K562 (cell line): ENCODE results near the gene CDR2L. TPM values are rescaled to one million over a fixed set of nuclear protein-coding genes. Genes with fewer than 3 reads are reported as not detected.

Source experiments
- CCNT2 ChIP-seq: IDR thresholded peaks from 2 replicates; pipeline ENCODE4 v1.6.1; 2011; ENCODE audit warnings: borderline replicate concordance, low read depth, mild to moderate bottlenecking, moderate library complexity, mixed read lengths, low read length; ENCODE audit not compliant: insufficient read length; ENCODE audit errors: extremely low read depth
- CSDE1 ChIP-seq, 2 experiments: fragments of 450-650 bp; IDR thresholded peaks; 2 replicates each; pipeline ENCODE4 v1.6.1; 2016; ENCODE audit warnings: mild to moderate bottlenecking in 1 of 2
- DPF2 ChIP-seq: fragments of 450-650 bp; IDR thresholded peaks from 2 replicates; pipeline ENCODE4 v1.6.1; 2016
- ELF2 ChIP-seq: fragments of 250-450 bp; sonication (Bioruptor Pico); IDR thresholded peaks from 2 replicates; pipeline ENCODE4 v1.5.0; 2021; ENCODE audit warnings: mild to moderate bottlenecking
- ESRRB ChIP-seq: fragments of 250-450 bp; sonication (Bioruptor Pico); IDR thresholded peaks from 2 replicates; pipeline ENCODE4 v1.5.0; 2020; ENCODE audit warnings: mild to moderate bottlenecking, moderate library complexity, borderline replicate concordance
- KDM1A ChIP-seq, 2 experiments: fragments of 450-650 bp; IDR thresholded peaks; 2 replicates each; pipeline ENCODE4 v1.6.1; 2016; ENCODE audit warnings: mild to moderate bottlenecking in 2 of 2
- MAFK ChIP-seq: IDR thresholded peaks from 2 replicates; pipeline ENCODE4 v1.6.1; 2011; ENCODE audit warnings: low read length, improper control_type of control experiment
- MCM7 ChIP-seq, 2 experiments: fragments of 450-650 bp; IDR thresholded peaks; 2 replicates each; pipeline ENCODE4 v1.6.1; 2016 to 2018
- MEF2D ChIP-seq: conservative IDR thresholded peaks from 2 replicates; pipeline ENCODE4 v1.6.1; 2016; ENCODE audit warnings: low read depth, missing genetic modification characterization, missing compliant biosample characterization
- MIER1 ChIP-seq: fragments of 450-650 bp; IDR thresholded peaks from 2 replicates; pipeline ENCODE4 v1.6.1; 2016; ENCODE audit warnings: antibody characterized with exemption, mild to moderate bottlenecking, low read depth
- MTA1 ChIP-seq: fragments of 450-650 bp; IDR thresholded peaks from 2 replicates; pipeline ENCODE4 v1.6.1; 2017; ENCODE audit warnings: borderline replicate concordance
- MYC ChIP-seq, 2 experiments: fragments of 250-450 bp in 1 of 2; sonication (Bioruptor Pico) in 1 of 2; IDR thresholded peaks; 2 replicates each; pipeline versions ENCODE4 v1.5.1 to v1.6.1; 2012 to 2021; ENCODE audit warnings: low read depth in 2 of 2, borderline replicate concordance in 1 of 2, improper control_type of control experiment in 1 of 2, low read length in 1 of 2, mild to moderate bottlenecking in 1 of 2, moderate library complexity in 1 of 2
- PCBP2 ChIP-seq: fragments of 200-400 bp; formaldehyde crosslinking; IDR thresholded peaks from 2 replicates; pipeline ENCODE4 v1.6.1; 2018; ENCODE audit warnings: low read length, low read depth, mild to moderate bottlenecking, moderate library complexity; ENCODE audit not compliant: poor library complexity, severe bottlenecking
- POLR2H ChIP-seq: IDR thresholded peaks from 2 replicates; pipeline ENCODE4 v1.6.1; 2016; ENCODE audit warnings: missing genetic modification characterization, low read depth, mild to moderate bottlenecking, control low read depth, missing compliant biosample characterization, moderate library complexity
- POLR3G ChIP-seq: IDR thresholded peaks from 2 replicates; pipeline ENCODE4 v1.6.1; 2011; ENCODE audit not compliant: insufficient read length, insufficient replicate concordance; ENCODE audit errors: extremely low read depth
- RAD51 ChIP-seq: fragments of 450-650 bp; IDR thresholded peaks from 2 replicates; pipeline ENCODE4 v1.7.1; 2016; ENCODE audit warnings: low read depth, mild to moderate bottlenecking, borderline replicate concordance
- SOX6 ChIP-seq: fragments of 450-650 bp; IDR thresholded peaks from 2 replicates; pipeline ENCODE4 v1.6.1; 2014; ENCODE audit warnings: mild to moderate bottlenecking
- U2AF1 ChIP-seq: fragments of 200-400 bp; formaldehyde crosslinking; optimal IDR thresholded peaks from 2 replicates; pipeline ENCODE3; 2017; ENCODE audit warnings: mild to moderate bottlenecking, low read depth, low read length, moderate library complexity
- ZNF184 ChIP-seq: sonication (generic); formaldehyde crosslinking; IDR thresholded peaks from 2 replicates; pipeline ENCODE4 v1.5.0; 2020; ENCODE audit warnings: missing genetic modification reagents
- ZNF436 ChIP-seq: fragments of 250-450, 450-650 bp; sonication (Bioruptor Pico); formaldehyde crosslinking; IDR thresholded peaks from 2 replicates; pipeline ENCODE4 v1.7.0; 2020; ENCODE audit warnings: mild to moderate bottlenecking
- ZNF445 ChIP-seq: fragments of 250-450 bp; sonication (Bioruptor Pico); IDR thresholded peaks from 2 replicates; pipeline ENCODE4 v1.4.0; 2020; ENCODE audit warnings: low read depth, mild to moderate bottlenecking, moderate library complexity
- polyA plus RNA-seq, 8 experiments: library from polyadenylated mRNA; depleted of rRNA in 4 of 8; stranded (reverse) in 5 of 8; unstranded in 3 of 8; fragments of >200 nt; fragmentation: Nextera tagmentation in 2 of 8; fragmentation: Illumina TruSeq in 1 of 8; extraction: Ambion mirVana in 2 of 8; extraction: Trizol in 1 of 8; gene quantifications; 2 replicates each; pipeline versions ENCODE4 v1.2.1 to v1.2.3, GENCODE V29; 2011 to 2014; ENCODE audit warnings: inconsistent platforms in 1 of 8, missing spikeins in 1 of 8
- total RNA-seq, 7 experiments: library from RNA; depleted of rRNA in 6 of 7; stranded (reverse); fragments of >200 nt in 6 of 7; fragmentation: Illumina TruSeq in 2 of 7; extraction: Trizol in 2 of 7; gene quantifications; 2 replicates each; pipeline versions ENCODE4 v1.2.1 to v1.2.3, GENCODE V29; 2011 to 2021; ENCODE audit warnings: low replicate concordance in 1 of 7
- TF ChIP-seq, protein P1 (sequence below): IDR thresholded peaks from 2 replicates; pipeline ENCODE4 v1.6.1; 2011; ENCODE audit warnings: borderline replicate concordance, low read depth, mild to moderate bottlenecking, moderate library complexity, low read length; ENCODE audit not compliant: insufficient read depth, poor library complexity, severe bottlenecking
- TF ChIP-seq, protein P2 (sequence below), 2 experiments: fragments of 250-450 bp in 1 of 2; fragments of 450-650 bp in 1 of 2; sonication (Bioruptor Pico) in 1 of 2; IDR thresholded peaks; 2 replicates each; pipeline versions ENCODE4 v1.6.1 to v1.8.0; 2016 to 2021; ENCODE audit warnings: mild to moderate bottlenecking in 2 of 2, moderate library complexity in 2 of 2, missing compliant biosample characterization in 1 of 2, missing genetic modification characterization in 1 of 2
- TF ChIP-seq, protein P3 (sequence below): IDR thresholded peaks from 2 replicates; pipeline ENCODE4 v1.6.1; 2014; ENCODE audit warnings: antibody characterized with exemption

CDR2L gene
- total and polyA plus RNA-seq, 9 of the 15 experiments (the other 6 are each of a cell fraction or from before 2014, with no cell fraction given): 2.7 to 16.0 (median 7.3) TPM

DNA sequence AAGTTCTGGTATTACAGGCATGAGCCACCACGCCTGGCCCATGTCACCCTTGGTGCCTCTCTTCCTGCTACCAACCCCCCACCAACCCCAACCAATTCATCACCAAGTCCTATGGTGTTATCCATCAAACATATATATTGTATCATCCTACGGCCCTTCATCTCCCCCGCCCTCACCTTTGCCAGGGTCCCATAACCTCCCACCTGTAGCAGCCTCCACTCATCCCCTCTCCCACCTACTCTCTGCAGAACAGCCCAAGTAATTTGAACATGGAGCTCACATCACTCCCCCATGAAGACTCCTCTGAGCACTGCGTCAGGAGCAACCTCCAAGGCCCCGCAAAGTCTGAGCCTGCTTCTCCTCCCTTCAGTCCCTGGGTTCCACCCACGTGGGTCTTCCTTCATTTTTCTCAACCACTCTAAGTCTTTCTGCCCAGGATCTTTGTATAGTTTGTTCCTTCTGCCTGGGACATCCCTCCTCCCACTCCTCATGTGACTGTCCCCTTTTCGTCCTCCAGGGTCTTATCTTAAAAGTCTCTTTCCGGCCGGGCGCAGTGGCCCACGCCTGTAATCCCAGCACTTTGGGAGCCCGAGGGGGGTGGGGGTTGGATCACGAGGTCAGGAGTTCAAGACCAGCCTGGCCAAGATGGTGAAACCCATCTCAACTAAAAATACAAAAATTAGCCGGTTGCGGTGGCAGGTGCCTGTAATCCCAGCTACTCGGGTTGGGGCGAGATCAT lies 7.9 kb upstream of the CDR2L start (continued):
- TF ChIP-seq ELF2 (CRISPR knock-in tag) (no peak), MEF2D (tag) (0 out of 2 replicates have a peak, but pooled peaks have one; percentile 15), MIER1 (no peak), CCNT2 (no peak), U2AF1 (no peak), ESRRB (CRISPR knock-in tag) (no peak), ZNF445 (CRISPR knock-in tag) (no peak), SOX6 (no peak; the same call in 1 of the 2 replicates), PCBP2 (no peak), POLR2H (tag) (no peak), MYC (IDR thresholded peaks at IDR 0.05; ENCODE audit: low read depth, low read length) (no peak), MYC (CRISPR knock-in tag; IDR thresholded peaks at IDR 0.05; ENCODE audit: borderline replicate concordance, low read depth) (peak; percentile 60; the same call in 1 of the 2 replicates), RAD51 (peak; percentile 47; the same call in 1 of the 2 replicates), MTA1 (no peak), ZNF184 (CRISPR knock-in tag) (no peak), MAFK (no peak), DPF2 (peak; percentile 72), KDM1A (IDR thresholded peaks at IDR 0.05) (peak; percentile 82 to 91), POLR3G (no peak), CSDE1 (IDR thresholded peaks at IDR 0.05) (no peak), MCM7 (IDR thresholded peaks at IDR 0.05) (no peak), ZNF436 (no peak)
- TF ChIP-seq, protein P1, sequence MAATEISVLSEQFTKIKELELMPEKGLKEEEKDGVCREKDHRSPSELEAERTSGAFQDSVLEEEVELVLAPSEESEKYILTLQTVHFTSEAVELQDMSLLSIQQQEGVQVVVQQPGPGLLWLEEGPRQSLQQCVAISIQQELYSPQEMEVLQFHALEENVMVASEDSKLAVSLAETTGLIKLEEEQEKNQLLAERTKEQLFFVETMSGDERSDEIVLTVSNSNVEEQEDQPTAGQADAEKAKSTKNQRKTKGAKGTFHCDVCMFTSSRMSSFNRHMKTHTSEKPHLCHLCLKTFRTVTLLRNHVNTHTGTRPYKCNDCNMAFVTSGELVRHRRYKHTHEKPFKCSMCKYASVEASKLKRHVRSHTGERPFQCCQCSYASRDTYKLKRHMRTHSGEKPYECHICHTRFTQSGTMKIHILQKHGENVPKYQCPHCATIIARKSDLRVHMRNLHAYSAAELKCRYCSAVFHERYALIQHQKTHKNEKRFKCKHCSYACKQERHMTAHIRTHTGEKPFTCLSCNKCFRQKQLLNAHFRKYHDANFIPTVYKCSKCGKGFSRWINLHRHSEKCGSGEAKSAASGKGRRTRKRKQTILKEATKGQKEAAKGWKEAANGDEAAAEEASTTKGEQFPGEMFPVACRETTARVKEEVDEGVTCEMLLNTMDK: no peak
- TF ChIP-seq, protein P2, sequence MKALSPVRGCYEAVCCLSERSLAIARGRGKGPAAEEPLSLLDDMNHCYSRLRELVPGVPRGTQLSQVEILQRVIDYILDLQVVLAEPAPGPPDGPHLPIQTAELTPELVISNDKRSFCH (CRISPR knock-in tag; IDR thresholded peaks at IDR 0.05): no peak
- TF ChIP-seq, protein P2 (tag; IDR thresholded peaks at IDR 0.05): 0 out of 2 replicates have a peak, but pooled peaks have one; percentile 31
- TF ChIP-seq, protein P3, sequence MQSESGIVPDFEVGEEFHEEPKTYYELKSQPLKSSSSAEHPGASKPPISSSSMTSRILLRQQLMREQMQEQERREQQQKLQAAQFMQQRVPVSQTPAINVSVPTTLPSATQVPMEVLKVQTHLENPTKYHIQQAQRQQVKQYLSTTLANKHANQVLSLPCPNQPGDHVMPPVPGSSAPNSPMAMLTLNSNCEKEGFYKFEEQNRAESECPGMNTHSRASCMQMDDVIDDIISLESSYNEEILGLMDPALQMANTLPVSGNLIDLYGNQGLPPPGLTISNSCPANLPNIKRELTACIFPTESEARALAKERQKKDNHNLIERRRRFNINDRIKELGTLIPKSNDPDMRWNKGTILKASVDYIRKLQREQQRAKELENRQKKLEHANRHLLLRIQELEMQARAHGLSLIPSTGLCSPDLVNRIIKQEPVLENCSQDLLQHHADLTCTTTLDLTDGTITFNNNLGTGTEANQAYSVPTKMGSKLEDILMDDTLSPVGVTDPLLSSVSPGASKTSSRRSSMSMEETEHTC: peak; percentile 76
